ENCODE measurements around the gene PPP1R14B.
A peak's percentile ranks its signal among the peaks of the same experiment; 100 is the strongest.

The PPP1R14B gene

GRCh38 chr11:64269540-64270220, 22.9 kb upstream of the PPP1R14B start:
- no peaks in the 10 kb centered on the region for H3K9me3 Mint-ChIP-seq
- peak overlapping the region; percentile 96 to 97 for H3K4me3 Mint-ChIP-seq
- ATAC-seq (replicated peaks), result peak; percentile 75
- H3K4me1 Mint-ChIP-seq (ENCODE audit: low read depth in 2 of 2), result peaks cover 18 to 24% of the 10 kb centered on the region in 2 donors
- H3K27ac Mint-ChIP-seq, result peak overlapping the region; percentile 96 to 98
- H3K36me3 Mint-ChIP-seq (ENCODE audit: insufficient read depth), result peaks cover 37% of the 10 kb centered on the region
- DNase-seq, result peak; percentile 96 to 97 (median 97)
- H3K27me3 Mint-ChIP-seq, result no peaks in the 10 kb centered on the region

GRCh38 chr11:64268893-64269539, 22.3 kb upstream of the PPP1R14B start:
- Mint-ChIP-seq H3K4me1 (ENCODE audit: low read depth in 2 of 2) (peaks cover 18 to 24% of the 10 kb centered on the region in 2 donors), H3K27ac (peak overlapping the region; percentile 96 to 98), H3K9me3 (no peaks in the 10 kb centered on the region), H3K27me3 (no peaks in the 10 kb centered on the region), H3K4me3 (peak overlapping the region; percentile 96 to 97), H3K36me3 (ENCODE audit: insufficient read depth) (peaks cover 37% of the 10 kb centered on the region)
- peak in 1 of 3 experiments; percentile 29 for DNase-seq
- ATAC-seq (replicated peaks), result no peak

- peak overlapping the region; percentile 96 to 98 for H3K27ac Mint-ChIP-seq
- no peak for DNase-seq
- ATAC-seq (replicated peaks), result no peak
- H3K27me3 Mint-ChIP-seq, result no peaks in the 10 kb centered on the region
- peaks cover 18 to 24% of the 10 kb centered on the region in 2 donors for H3K4me1 Mint-ChIP-seq (ENCODE audit: low read depth in 2 of 2)
- peak overlapping the region; percentile 96 to 97 for H3K4me3 Mint-ChIP-seq
- no peaks in the 10 kb centered on the region for H3K9me3 Mint-ChIP-seq
- peaks cover 35% of the 10 kb centered on the region for H3K36me3 Mint-ChIP-seq (ENCODE audit: insufficient read depth)
These were observed 21.5 kb upstream of the PPP1R14B start for GRCh38 chr11:64268025-64268892.

- Mint-ChIP-seq H3K27me3 (no peaks in the 10 kb centered on the region), H3K36me3 (ENCODE audit: insufficient read depth) (peaks cover 37% of the 10 kb centered on the region), H3K27ac (peak overlapping the region in 1 of 2 donors; percentile 98), H3K9me3 (no peaks in the 10 kb centered on the region), H3K4me3 (peak overlapping the region in 1 of 2 donors; percentile 97), H3K4me1 (ENCODE audit: low read depth in 2 of 2) (peaks cover 18 to 24% of the 10 kb centered on the region in 2 donors)
- DNase-seq (no peak), ATAC-seq (replicated peaks) (no peak)
These were observed 20.6 kb upstream of the PPP1R14B start for GRCh38 chr11:64267207-64267945.

- Mint-ChIP-seq H3K4me3 (no peak overlapping the region), H3K27ac (peak overlapping the region in 1 of 2 donors; percentile 17)
These were observed 19.6 kb upstream of the PPP1R14B start for GRCh38 chr11:64266339-64266738.

GRCh38 chr11:64265176-64266160, 18.7 kb upstream of the PPP1R14B start:
- Mint-ChIP-seq H3K27me3 (no peaks in the 10 kb centered on the region), H3K27ac (no peak overlapping the region), H3K36me3 (ENCODE audit: insufficient read depth) (peaks cover 21% of the 10 kb centered on the region), H3K4me3 (no peak overlapping the region), H3K4me1 (ENCODE audit: low read depth in 2 of 2) (peaks cover 18 to 20% of the 10 kb centered on the region in 2 donors), H3K9me3 (no peaks in the 10 kb centered on the region)
- DNase-seq (no peak), ATAC-seq (replicated peaks) (no peak)

More at GRCh38 chr11:64266339-64266738, 19.6 kb upstream of the PPP1R14B start:
- H3K4me1 Mint-ChIP-seq (ENCODE audit: low read depth in 2 of 2), result peaks cover 18 to 20% of the 10 kb centered on the region in 2 donors
- H3K27me3 Mint-ChIP-seq, result no peaks in the 10 kb centered on the region
- peaks cover 29% of the 10 kb centered on the region for H3K36me3 Mint-ChIP-seq (ENCODE audit: insufficient read depth)
- ATAC-seq (replicated peaks) (no peak), DNase-seq (no peak)
- no peaks in the 10 kb centered on the region for H3K9me3 Mint-ChIP-seq

- Mint-ChIP-seq H3K27ac (no peak overlapping the region), H3K36me3 (ENCODE audit: insufficient read depth) (peaks cover 13% of the 10 kb centered on the region), H3K4me1 (ENCODE audit: low read depth in 2 of 2) (peaks cover 22 to 23% of the 10 kb centered on the region in 2 donors), H3K9me3 (no peaks in the 10 kb centered on the region), H3K4me3 (no peak overlapping the region), H3K27me3 (no peaks in the 10 kb centered on the region)
- DNase-seq (no peak), ATAC-seq (replicated peaks) (no peak)
These were observed 17.7 kb upstream of the PPP1R14B start for GRCh38 chr11:64264371-64264852.

- no peak for ATAC-seq (replicated peaks)
- no peaks in the 10 kb centered on the region for H3K27me3 Mint-ChIP-seq
- peaks cover 22% of the 10 kb centered on the region in 2 donors for H3K4me1 Mint-ChIP-seq (ENCODE audit: low read depth in 2 of 2)
- no peak overlapping the region for H3K4me3 Mint-ChIP-seq
- H3K27ac Mint-ChIP-seq, result no peak overlapping the region
- no peak for DNase-seq
- H3K36me3 Mint-ChIP-seq (ENCODE audit: insufficient read depth), result peaks cover 11% of the 10 kb centered on the region
- H3K9me3 Mint-ChIP-seq, result no peaks in the 10 kb centered on the region
These were observed 17.2 kb upstream of the PPP1R14B start for GRCh38 chr11:64263947-64264317.

- no peaks in the 10 kb centered on the region for H3K9me3 Mint-ChIP-seq
- peaks cover 15 to 17% of the 10 kb centered on the region in 2 donors for H3K4me1 Mint-ChIP-seq (ENCODE audit: low read depth in 2 of 2)
- H3K27me3 Mint-ChIP-seq, result no peaks in the 10 kb centered on the region
- H3K36me3 Mint-ChIP-seq (ENCODE audit: insufficient read depth), result peaks cover 11% of the 10 kb centered on the region
- DNase-seq, result no peak
- no peak for ATAC-seq (replicated peaks)
- no peak overlapping the region for H3K4me3 Mint-ChIP-seq
- H3K27ac Mint-ChIP-seq, result no peak overlapping the region
These were observed 16.5 kb upstream of the PPP1R14B start for GRCh38 chr11:64263021-64263946.

- Mint-ChIP-seq H3K4me3 (no peak overlapping the region), H3K4me1 (ENCODE audit: low read depth in 2 of 2) (peaks cover 11 to 12% of the 10 kb centered on the region in 2 donors), H3K36me3 (ENCODE audit: insufficient read depth) (peaks cover 16% of the 10 kb centered on the region), H3K9me3 (no peaks in the 10 kb centered on the region), H3K27me3 (no peaks in the 10 kb centered on the region), H3K27ac (no peak overlapping the region)
- DNase-seq (no peak), ATAC-seq (replicated peaks) (no peak)
These were observed 15.7 kb upstream of the PPP1R14B start for GRCh38 chr11:64262271-64263002.
